Cardiac fibroblast (primary cell): ENCODE results near the gene ITPRID1.

Experiments
- DNase-seq, 2 donors: peaks; one replicate each; pipeline versions ENCODE4 v3.0.0 to v3.0.0-alpha.2; 2010; ENCODE audit warnings: low read depth in 2 of 2
- H3K4me3 ChIP-seq, 2 donors: replicated peaks in 1 of 2; 1 replicate in 1 of 2; 2 replicates in 1 of 2; pipeline ENCODE4 v1.5.1; 2011; ENCODE audit warnings: low read depth in 2 of 2, low read length in 2 of 2, mild to moderate bottlenecking in 2 of 2, moderate library complexity in 1 of 2
- CTCF ChIP-seq: IDR thresholded peaks from one replicate; pipeline ENCODE4 v1.5.1; 2011; ENCODE audit warnings: low read depth, mild to moderate bottlenecking, low read length, inconsistent platforms

The ITPRID1 gene

GRCh38 chr7:31695859-31696614 lies 182.1 kb downstream of the ITPRID1 start:
- no peak overlapping the region for H3K4me3 ChIP-seq
- no peak for TF ChIP-seq CTCF
- DNase-seq: no peak

- H3K4me3 ChIP-seq: no peak overlapping the region
- no peak for TF ChIP-seq CTCF
- DNase-seq: no peak
Observed at GRCh38 chr7:31699050-31699449, 185.2 kb downstream of the ITPRID1 start.

GRCh38 chr7:31702354-31702753 lies 188.5 kb downstream of the ITPRID1 start:
- no peak overlapping the region for H3K4me3 ChIP-seq
- no peak for TF ChIP-seq CTCF
- no peak for DNase-seq

GRCh38 chr7:31705377-31705776 lies 191.5 kb downstream of the ITPRID1 start:
- H3K4me3 ChIP-seq: no peak overlapping the region
- no peak for TF ChIP-seq CTCF
- no peak for DNase-seq

- no peak for TF ChIP-seq CTCF
- no peak overlapping the region for H3K4me3 ChIP-seq
- DNase-seq: no peak
Observed at GRCh38 chr7:31707089-31707488, 193.2 kb downstream of the ITPRID1 start.
